ENCODE data around the gene GRIK4.

Gene GRIK4

DNA sequence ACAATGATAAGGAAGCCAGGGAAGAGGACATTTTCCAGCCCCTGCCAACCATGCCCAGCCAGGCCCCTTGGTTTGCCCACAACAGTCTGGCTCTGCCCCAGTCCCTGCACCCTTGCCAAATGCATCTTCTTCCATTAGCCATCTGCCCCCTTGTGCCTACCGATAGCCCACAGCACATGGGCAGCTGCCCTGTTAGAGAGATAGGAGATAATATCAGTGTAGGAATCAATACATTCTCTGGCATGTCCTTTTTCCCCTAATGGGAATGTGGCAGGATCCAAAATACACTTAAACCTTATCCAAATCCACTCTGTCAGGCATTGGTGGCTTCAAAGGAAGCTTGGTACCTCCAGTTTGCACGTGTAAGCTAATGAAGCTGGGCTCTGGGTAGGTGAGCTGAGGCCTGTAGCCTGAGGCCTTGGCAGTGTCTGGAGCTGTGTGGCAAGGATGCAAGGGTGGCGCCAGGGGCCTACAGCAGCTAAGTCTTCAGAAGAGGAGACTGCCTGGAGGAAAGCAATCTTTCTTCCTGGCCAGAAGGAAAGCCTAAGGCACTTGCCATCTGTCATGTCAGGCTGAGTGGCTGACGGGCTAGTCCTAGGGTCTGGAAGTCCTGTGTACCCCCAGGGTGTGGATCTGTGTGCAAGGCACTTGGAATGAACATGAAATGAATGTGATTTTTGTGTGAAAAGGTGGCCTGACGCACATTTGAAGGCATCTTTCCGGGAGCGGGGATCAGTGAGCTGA is 348.2 kb downstream of the GRIK4 start:
- H3F3A ChIP-seq (ENCODE audit: control insufficient read depth, insufficient read depth), result no peaks in the 10 kb centered on the region
- H3K4me1 ChIP-seq (ENCODE audit: control insufficient read depth, low read length), result no peaks in the 10 kb centered on the region
- H3K9me2 ChIP-seq (replicated peaks; ENCODE audit: control insufficient read depth, low read length), result no peaks in the 10 kb centered on the region
- H3K36me3 ChIP-seq (ENCODE audit: control insufficient read depth, low read length), result no peaks in the 10 kb centered on the region
- TF ChIP-seq, protein P1, sequence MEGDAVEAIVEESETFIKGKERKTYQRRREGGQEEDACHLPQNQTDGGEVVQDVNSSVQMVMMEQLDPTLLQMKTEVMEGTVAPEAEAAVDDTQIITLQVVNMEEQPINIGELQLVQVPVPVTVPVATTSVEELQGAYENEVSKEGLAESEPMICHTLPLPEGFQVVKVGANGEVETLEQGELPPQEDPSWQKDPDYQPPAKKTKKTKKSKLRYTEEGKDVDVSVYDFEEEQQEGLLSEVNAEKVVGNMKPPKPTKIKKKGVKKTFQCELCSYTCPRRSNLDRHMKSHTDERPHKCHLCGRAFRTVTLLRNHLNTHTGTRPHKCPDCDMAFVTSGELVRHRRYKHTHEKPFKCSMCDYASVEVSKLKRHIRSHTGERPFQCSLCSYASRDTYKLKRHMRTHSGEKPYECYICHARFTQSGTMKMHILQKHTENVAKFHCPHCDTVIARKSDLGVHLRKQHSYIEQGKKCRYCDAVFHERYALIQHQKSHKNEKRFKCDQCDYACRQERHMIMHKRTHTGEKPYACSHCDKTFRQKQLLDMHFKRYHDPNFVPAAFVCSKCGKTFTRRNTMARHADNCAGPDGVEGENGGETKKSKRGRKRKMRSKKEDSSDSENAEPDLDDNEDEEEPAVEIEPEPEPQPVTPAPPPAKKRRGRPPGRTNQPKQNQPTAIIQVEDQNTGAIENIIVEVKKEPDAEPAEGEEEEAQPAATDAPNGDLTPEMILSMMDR (IDR thresholded peaks at IDR 0.05; ENCODE audit: low read depth, low read length, poor library complexity, severe bottlenecking), result no peak
- TF ChIP-seq EZH2phosphoT487 (IDR thresholded peaks at IDR 0.05; ENCODE audit: borderline replicate concordance, low read length), result no peak
- H3K4me3 ChIP-seq (ENCODE audit: low read length), result no peak overlapping the region
- no peaks in the 10 kb centered on the region for H3K79me2 ChIP-seq (ENCODE audit: control insufficient read depth, low read length)
- H4K20me1 ChIP-seq (ENCODE audit: control insufficient read depth, insufficient read depth, low read depth, low read length), result no peaks in the 10 kb centered on the region
- no peak overlapping the region for H3K27ac ChIP-seq (ENCODE audit: low read depth, low read length)
- no peak overlapping the region for H3K4me2 ChIP-seq (ENCODE audit: low read length)
- no peaks in the 10 kb centered on the region for H3K9me3 ChIP-seq (ENCODE audit: control insufficient read depth, insufficient read depth, low read length)
- no peaks in the 10 kb centered on the region for H3K27me3 ChIP-seq (ENCODE audit: control insufficient read depth, low read length)

DNA sequence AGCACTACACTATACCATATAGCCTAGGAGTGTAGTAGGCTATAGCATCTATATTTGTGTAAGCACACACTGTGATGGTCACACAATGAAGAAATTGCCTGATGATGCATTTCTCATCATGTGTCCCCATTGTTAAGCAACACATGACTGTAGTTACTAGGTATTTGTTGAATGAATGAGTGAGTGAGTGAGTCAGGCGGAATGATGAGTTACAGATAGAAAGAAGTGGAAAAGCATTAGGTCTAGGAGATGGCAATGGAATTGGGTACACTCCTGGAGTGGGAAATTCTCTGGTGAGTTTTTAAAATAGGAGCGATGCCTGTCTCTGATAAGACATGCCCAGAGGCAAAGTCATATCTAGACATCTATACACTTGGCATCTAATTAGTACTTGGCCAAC is 351.8 kb downstream of the GRIK4 start:
- H3K36me3 ChIP-seq (ENCODE audit: control insufficient read depth, low read length), result no peaks in the 10 kb centered on the region
- H3K79me2 ChIP-seq (ENCODE audit: control insufficient read depth, low read length), result no peaks in the 10 kb centered on the region
- H3K27ac ChIP-seq (ENCODE audit: low read depth, low read length), result no peak overlapping the region
- no peaks in the 10 kb centered on the region for H4K20me1 ChIP-seq (ENCODE audit: control insufficient read depth, insufficient read depth, low read depth, low read length)
- no peaks in the 10 kb centered on the region for H3K4me1 ChIP-seq (ENCODE audit: control insufficient read depth, low read length)
- no peaks in the 10 kb centered on the region for H3K27me3 ChIP-seq (ENCODE audit: control insufficient read depth, low read length)
- H3F3A ChIP-seq (ENCODE audit: control insufficient read depth, insufficient read depth), result no peaks in the 10 kb centered on the region
- no peak overlapping the region for H3K4me3 ChIP-seq (ENCODE audit: low read length)
- H3K4me2 ChIP-seq (ENCODE audit: low read length), result no peak overlapping the region
- TF ChIP-seq, protein P1 (IDR thresholded peaks at IDR 0.05; ENCODE audit: low read depth, low read length, poor library complexity, severe bottlenecking), result no peak
- no peak for TF ChIP-seq EZH2phosphoT487 (IDR thresholded peaks at IDR 0.05; ENCODE audit: borderline replicate concordance, low read length)
- H3K9me2 ChIP-seq (replicated peaks; ENCODE audit: control insufficient read depth, low read length), result no peaks in the 10 kb centered on the region
- no peaks in the 10 kb centered on the region for H3K9me3 ChIP-seq (ENCODE audit: control insufficient read depth, insufficient read depth, low read length)

DNA sequence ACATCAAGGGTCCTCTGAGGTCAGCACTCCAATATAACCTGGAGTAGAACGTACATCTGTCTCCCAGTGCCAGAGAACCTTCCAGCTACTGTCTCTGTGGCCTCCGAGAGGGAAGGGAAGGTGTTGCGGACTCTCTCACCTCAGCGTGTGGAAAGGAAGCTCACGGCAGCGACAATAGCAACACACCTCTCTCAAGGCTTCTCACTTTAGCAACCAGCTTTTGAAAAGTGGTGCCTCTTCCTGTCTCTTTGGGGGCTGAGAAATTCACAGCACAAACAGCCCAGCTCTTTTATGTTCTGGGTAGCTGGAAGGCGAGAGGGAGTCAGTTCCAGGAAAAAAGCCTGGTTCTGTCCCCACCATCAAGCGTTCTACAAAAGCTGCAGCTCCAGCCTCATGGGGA is 355.5 kb downstream of the GRIK4 start:
- TF ChIP-seq, protein P1 (IDR thresholded peaks at IDR 0.05; ENCODE audit: low read depth, low read length, poor library complexity, severe bottlenecking), result no peak
- no peak for TF ChIP-seq EZH2phosphoT487 (IDR thresholded peaks at IDR 0.05; ENCODE audit: borderline replicate concordance, low read length)
- no peaks in the 10 kb centered on the region for H4K20me1 ChIP-seq (ENCODE audit: control insufficient read depth, insufficient read depth, low read depth, low read length)
- H3K4me3 ChIP-seq (ENCODE audit: low read length), result no peak overlapping the region
- H3K4me1 ChIP-seq (ENCODE audit: control insufficient read depth, low read length), result no peaks in the 10 kb centered on the region
- H3K27me3 ChIP-seq (ENCODE audit: control insufficient read depth, low read length), result no peaks in the 10 kb centered on the region
- no peaks in the 10 kb centered on the region for H3K36me3 ChIP-seq (ENCODE audit: control insufficient read depth, low read length)
- H3F3A ChIP-seq (ENCODE audit: control insufficient read depth, insufficient read depth), result no peaks in the 10 kb centered on the region
- no peaks in the 10 kb centered on the region for H3K79me2 ChIP-seq (ENCODE audit: control insufficient read depth, low read length)
- no peaks in the 10 kb centered on the region for H3K9me2 ChIP-seq (replicated peaks; ENCODE audit: control insufficient read depth, low read length)
- no peak overlapping the region for H3K4me2 ChIP-seq (ENCODE audit: low read length)
- no peak overlapping the region for H3K27ac ChIP-seq (ENCODE audit: low read depth, low read length)
- no peaks in the 10 kb centered on the region for H3K9me3 ChIP-seq (ENCODE audit: control insufficient read depth, insufficient read depth, low read length)

Data from DOHH2 (cell line).